ENCODE data around the gene SDE2.
"Not testable (repeated sequence)": the region's sequence is repeated elsewhere in the genome, so short reads cannot be mapped to it uniquely, and the experiment has no call there.

SDE2 gene

DNA sequence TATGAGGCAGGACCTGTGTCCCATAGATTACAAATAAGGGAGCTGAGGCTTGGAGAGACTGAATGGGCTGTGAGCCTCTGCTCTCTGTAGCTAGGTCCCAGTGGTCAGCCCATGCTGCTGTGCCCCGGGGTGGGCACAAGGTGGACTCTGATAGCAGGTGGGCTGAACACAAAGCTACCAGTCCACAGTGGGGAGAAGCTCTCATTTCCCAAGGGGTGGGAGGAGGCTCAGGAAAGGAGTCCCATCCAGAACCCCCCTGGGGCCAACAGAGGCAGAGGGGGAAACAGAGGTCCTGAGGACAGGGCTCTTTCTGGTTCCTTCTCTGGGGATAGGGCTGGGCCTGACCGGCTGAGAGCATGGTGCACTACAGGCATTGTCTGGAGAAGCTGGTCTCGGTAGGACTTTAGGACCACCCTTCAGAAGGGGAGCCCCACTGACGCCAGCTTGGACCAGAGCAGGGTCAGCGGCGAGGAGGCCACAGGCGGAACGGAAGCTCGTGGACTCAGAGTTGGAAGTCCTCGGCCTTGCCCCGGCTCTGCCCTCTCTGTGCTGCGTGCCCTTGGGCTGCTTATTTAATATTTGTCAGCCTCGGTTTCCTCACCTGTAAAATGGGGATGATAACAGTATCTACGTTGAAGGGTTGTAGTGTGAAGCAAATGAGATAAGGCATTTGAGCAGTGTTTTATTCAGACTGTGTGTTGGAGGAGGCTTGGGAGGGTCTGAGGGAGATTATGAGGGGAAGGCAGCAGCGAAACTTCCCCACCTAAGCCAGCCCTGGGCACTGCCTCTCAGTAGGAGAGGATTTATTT is 26.6 kb downstream of the SDE2 start:
- TF ChIP-seq CTCF (IDR thresholded peaks at IDR 0.05; ENCODE audit: low read depth, low read length, missing control alignments), result no peak
- in situ Hi-C loops (cut with HindIII; ENCODE audit: low pct_ligation_motif_present, low sequenced_read_pairs), result no loop called here
- no peaks in the 10 kb centered on the region for H3K27me3 ChIP-seq (replicated peaks)
- no peaks in the 10 kb centered on the region for H3K36me3 ChIP-seq (replicated peaks)
- no peak for DNase-seq
- H3K4me3 ChIP-seq (ENCODE audit: low read depth, low read length), result no peak overlapping the region
- no peak overlapping the region for H3K27ac ChIP-seq

- H3K36me3 ChIP-seq (replicated peaks); DNase-seq; H3K27me3 ChIP-seq (replicated peaks); in situ Hi-C loops (cut with HindIII; ENCODE audit: low pct_ligation_motif_present, low sequenced_read_pairs); H3K4me3 ChIP-seq (ENCODE audit: low read depth, low read length); H3K27ac ChIP-seq: not testable (repeated sequence)
These were observed 28.5 kb downstream of the SDE2 start for GRCh38 chr1:225970592-225971157.

GRCh38 chr1:225969751-225970150 is 29.4 kb downstream of the SDE2 start:
- DNase-seq; H3K27me3 ChIP-seq (replicated peaks); in situ Hi-C loops (cut with HindIII; ENCODE audit: low pct_ligation_motif_present, low sequenced_read_pairs): not testable (repeated sequence)

GRCh38 chr1:225965231-225965630 is 33.9 kb downstream of the SDE2 start:
- in situ Hi-C loops (cut with HindIII; ENCODE audit: low pct_ligation_motif_present, low sequenced_read_pairs), result no loop called here
- TF ChIP-seq CTCF (IDR thresholded peaks at IDR 0.05; ENCODE audit: low read depth, low read length, missing control alignments), result no peak
- no peaks in the 10 kb centered on the region for H3K36me3 ChIP-seq (replicated peaks)
- no peak for DNase-seq
- H3K4me3 ChIP-seq (ENCODE audit: low read depth, low read length), result no peak overlapping the region
- no peak overlapping the region for H3K27ac ChIP-seq
- H3K27me3 ChIP-seq (replicated peaks), result no peaks in the 10 kb centered on the region

More at GRCh38 chr1:225969751-225970150, 29.4 kb downstream of the SDE2 start:
- not testable (repeated sequence) for H3K36me3 ChIP-seq (replicated peaks); H3K27ac ChIP-seq; H3K4me3 ChIP-seq (ENCODE audit: low read depth, low read length)

DNA sequence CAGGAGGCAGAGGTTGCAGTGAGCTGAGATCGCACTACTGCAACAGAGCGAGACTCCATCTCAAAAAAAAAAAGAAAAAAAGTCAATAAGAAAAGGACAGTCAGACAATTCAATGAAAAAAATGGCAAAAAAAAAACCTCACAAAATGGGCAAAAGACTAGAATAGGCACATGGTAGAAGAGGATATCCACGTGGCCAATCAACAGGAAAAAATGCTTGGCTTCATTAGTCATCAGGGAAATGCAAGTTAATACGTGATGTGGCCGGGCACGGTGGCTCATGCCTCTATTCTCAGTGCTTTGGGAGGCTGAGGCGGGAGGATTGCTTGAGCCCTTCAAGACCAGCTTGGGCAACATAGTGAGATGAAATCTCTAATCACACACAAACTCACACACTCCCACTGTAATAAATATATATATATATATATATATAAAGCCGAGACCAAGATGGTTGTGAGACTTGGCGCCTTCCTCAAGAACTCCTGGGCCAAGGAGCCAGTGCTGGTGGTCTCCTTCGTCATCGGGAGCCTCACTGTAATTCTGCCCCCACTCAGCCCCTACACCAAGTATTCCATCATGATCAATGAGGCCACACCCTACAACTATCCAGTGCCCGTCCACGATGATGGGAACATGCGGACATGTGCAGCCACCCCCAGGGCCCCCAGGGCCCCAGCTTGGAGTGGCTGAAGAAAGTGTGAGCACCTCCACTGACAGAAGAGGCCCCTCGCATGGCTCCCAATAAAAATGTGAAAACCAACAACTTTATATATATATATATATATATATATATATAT is 35.2 kb downstream of the SDE2 start:
- Histone ChIP-seq H3K27ac (no peak overlapping the region), H3K4me3 (ENCODE audit: low read depth, low read length) (no peak overlapping the region), H3K27me3 (replicated peaks) (no peaks in the 10 kb centered on the region), H3K36me3 (replicated peaks) (no peaks in the 10 kb centered on the region)
- TF ChIP-seq CTCF (IDR thresholded peaks at IDR 0.05; ENCODE audit: low read depth, low read length, missing control alignments), result no peak
- no peak for DNase-seq
- in situ Hi-C loops (cut with HindIII; ENCODE audit: low pct_ligation_motif_present, low sequenced_read_pairs), result no loop called here

- H3K4me3 ChIP-seq (ENCODE audit: low read depth, low read length), result no peak overlapping the region
- peak; percentile 81 for TF ChIP-seq CTCF (IDR thresholded peaks at IDR 0.05; ENCODE audit: low read depth, low read length, missing control alignments)
- no peak overlapping the region for H3K27ac ChIP-seq
- DNase-seq, result no peak
- H3K27me3 ChIP-seq (replicated peaks), result no peaks in the 10 kb centered on the region
- in situ Hi-C loops (cut with HindIII; ENCODE audit: low pct_ligation_motif_present, low sequenced_read_pairs), result no loop called here
- H3K36me3 ChIP-seq (replicated peaks), result no peaks in the 10 kb centered on the region
These were observed 36.6 kb downstream of the SDE2 start for GRCh38 chr1:225962440-225962975.
